NCI-H2196 treated with DMSO at 0.1 percent for 48 hours (cell line): ENCODE results near the gene TLR6.
"Not testable (repeated sequence)": the region's sequence is repeated elsewhere in the genome, so short reads cannot be mapped to it uniquely, and the experiment has no call there.

Source experiments
- DNase-seq: peaks from one replicate; lab custom pipeline; 2025; ENCODE audit not compliant: unreplicated experiment; lab: John Stamatoyannopoulos, UW

Gene TLR6

GRCh38 chr4:38823766-38824165 lies 32.9 kb downstream of the TLR6 start:
- no peak for DNase-seq

- no peak for DNase-seq
These were observed 33.8 kb downstream of the TLR6 start for GRCh38 chr4:38822748-38823303.

GRCh38 chr4:38821739-38822138 lies 34.9 kb downstream of the TLR6 start:
- no peak for DNase-seq

GRCh38 chr4:38820329-38821061 lies 36.1 kb downstream of the TLR6 start:
- no peak for DNase-seq

- DNase-seq: no peak
These were observed 37.0 kb downstream of the TLR6 start for GRCh38 chr4:38819569-38819968.

- DNase-seq: no peak
These were observed 38.1 kb downstream of the TLR6 start for GRCh38 chr4:38818441-38818976.

GRCh38 chr4:38815885-38816782 lies 40.5 kb downstream of the TLR6 start:
- no peak for DNase-seq

GRCh38 chr4:38814386-38814785 lies 42.2 kb downstream of the TLR6 start:
- DNase-seq: no peak

- no peak for DNase-seq
These were observed 45.3 kb downstream of the TLR6 start for GRCh38 chr4:38811297-38811696.

GRCh38 chr4:38807462-38807861 lies 49.2 kb downstream of the TLR6 start:
- DNase-seq: not testable (repeated sequence)

- not testable (repeated sequence) for DNase-seq
These were observed 50.4 kb downstream of the TLR6 start for GRCh38 chr4:38806251-38806650.

- no peak for DNase-seq
These were observed 51.0 kb downstream of the TLR6 start for GRCh38 chr4:38805530-38806145.

GRCh38 chr4:38804654-38805295 lies 51.8 kb downstream of the TLR6 start, which contains the start of gene TLR1:
TSS of gene TLR1 (minus strand) at chr4:38804791. CDS start at chr4:38798831, 5,960 bp downstream.
- peak; percentile 15 for DNase-seq

GRCh38 chr4:38803833-38804653 lies 52.6 kb downstream of the TLR6 start:
- no peak for DNase-seq

GRCh38 chr4:38802561-38803355 lies 53.9 kb downstream of the TLR6 start:
- no peak for DNase-seq

- no peak for DNase-seq
These were observed 55.6 kb downstream of the TLR6 start for GRCh38 chr4:38800961-38801450.

GRCh38 chr4:38800366-38800765 lies 56.3 kb downstream of the TLR6 start:
- DNase-seq: no peak

GRCh38 chr4:38795087-38795486 lies 61.5 kb downstream of the TLR6 start:
- no peak for DNase-seq

- no peak for DNase-seq
These were observed 62.6 kb downstream of the TLR6 start for GRCh38 chr4:38794051-38794450.
